ENCODE results near the gene PARD3.
"Not testable (repeated sequence)": the region's sequence is repeated elsewhere in the genome, so short reads cannot be mapped to it uniquely, and the experiment has no call there.

PARD3 gene

GRCh38 chr10:34677132-34677531 lies 138.0 kb downstream of the PARD3 start:
- DNase-seq, result no peak

DNA sequence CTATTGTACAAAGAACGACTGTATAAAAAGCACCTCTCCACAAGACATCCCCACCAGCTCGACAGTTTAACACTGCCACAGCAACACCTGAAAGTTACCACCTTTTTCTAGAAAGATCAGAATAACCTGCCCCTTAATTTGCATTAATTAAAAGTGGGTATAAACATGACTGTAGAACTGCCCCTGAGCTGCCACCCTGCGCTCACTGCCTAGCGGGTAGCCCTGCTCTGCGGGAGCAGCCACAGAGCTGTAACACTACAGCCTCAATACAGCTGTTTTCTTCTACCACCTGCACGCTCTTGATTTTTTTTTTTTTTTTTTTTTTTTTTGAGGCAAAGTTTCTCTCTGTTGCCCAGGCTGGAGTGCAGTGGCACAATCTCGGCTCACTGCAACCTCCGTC lies 140.9 kb downstream of the PARD3 start:
- DNase-seq, result no peak

GRCh38 chr10:34670081-34670480 lies 145.0 kb downstream of the PARD3 start:
- no peak for DNase-seq

- no peak for DNase-seq
Measured at GRCh38 chr10:34669079-34669478, 146.0 kb downstream of the PARD3 start.

- DNase-seq, result no peak
Measured at GRCh38 chr10:34667177-34667576, 147.9 kb downstream of the PARD3 start.

DNA sequence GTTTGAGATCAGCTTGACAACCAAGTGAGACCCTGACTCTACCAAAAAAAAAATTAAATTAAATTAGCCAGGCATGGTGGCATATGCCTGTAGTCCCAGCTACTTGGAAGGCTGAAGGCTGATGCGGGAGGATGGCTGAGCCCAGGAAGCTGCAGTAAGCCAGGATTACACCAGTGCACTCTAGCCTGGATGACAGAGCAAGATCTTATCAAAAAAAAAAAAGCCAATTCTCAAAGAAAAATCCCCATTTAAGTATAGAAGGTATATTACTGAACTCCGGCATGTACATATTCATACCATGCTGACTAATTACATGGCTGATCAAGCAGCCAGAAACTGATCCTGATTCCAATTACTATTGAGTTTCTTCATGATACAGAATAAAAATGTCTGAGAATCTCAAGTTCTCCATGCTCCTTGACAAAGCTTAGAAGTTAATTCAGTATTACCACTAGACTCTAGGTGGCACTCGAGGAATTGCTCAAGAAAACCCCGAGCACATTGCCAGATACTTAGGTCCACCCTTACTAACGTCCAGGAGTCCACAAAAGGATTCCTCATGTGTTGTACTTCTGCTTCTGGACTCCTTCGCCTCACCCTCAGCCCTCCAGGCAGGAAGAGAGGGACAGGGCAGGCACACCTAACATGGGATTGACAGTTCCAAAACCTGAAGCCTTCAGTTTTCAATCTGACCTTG lies 148.9 kb downstream of the PARD3 start:
- no peak for DNase-seq

GRCh38 chr10:34664706-34665105 lies 150.4 kb downstream of the PARD3 start:
- DNase-seq, result no peak

- no peak for DNase-seq
Measured at GRCh38 chr10:34661580-34661979, 153.5 kb downstream of the PARD3 start.

GRCh38 chr10:34658934-34659333 lies 156.2 kb downstream of the PARD3 start:
- no peak for DNase-seq

- no peak for DNase-seq
Measured at GRCh38 chr10:34656661-34657060, 158.4 kb downstream of the PARD3 start.

DNA sequence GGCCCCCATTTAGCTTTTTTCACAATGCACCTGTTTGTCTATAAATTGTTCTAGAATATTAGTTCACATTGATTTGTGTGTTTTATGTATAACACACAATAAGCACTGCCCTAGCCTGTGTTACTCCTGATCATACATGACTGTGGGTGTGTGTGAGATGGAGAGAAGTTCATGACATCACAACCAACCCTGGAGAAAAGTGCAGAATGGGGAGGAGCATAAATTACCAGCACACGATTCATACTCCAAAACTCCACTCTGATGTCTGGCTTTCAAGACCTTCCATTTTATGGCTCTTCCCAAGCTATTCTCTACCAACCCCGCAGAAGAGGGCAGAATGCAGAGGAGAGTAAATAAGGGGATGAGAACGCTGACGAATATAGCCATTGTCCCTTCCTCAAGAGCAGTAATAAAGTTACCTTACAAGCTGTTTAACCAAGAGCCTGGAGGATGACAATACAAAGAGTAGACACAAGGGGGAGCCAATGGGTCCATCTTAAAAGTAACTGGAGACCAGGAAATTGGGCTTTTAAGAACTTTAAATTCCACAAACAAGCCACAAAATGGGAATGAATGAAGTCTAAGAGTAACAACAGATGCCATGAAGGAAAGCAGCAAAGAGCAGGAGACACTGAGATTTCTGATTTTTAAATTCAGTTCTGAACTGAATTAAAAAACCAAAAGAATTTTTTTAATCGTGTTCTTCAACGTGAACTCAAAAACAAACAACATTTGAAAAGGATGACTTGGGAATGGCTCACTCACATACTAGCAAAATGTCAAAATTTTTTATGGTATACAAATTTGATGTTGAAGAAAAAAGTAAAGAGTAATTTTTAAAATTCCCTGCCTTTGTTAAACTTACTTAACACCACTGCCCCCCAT lies 159.6 kb downstream of the PARD3 start:
- DNase-seq, result peak in 1 of 2 donors; percentile 29

- DNase-seq, result no peak
Measured at GRCh38 chr10:34654211-34654610, 160.9 kb downstream of the PARD3 start.

DNA sequence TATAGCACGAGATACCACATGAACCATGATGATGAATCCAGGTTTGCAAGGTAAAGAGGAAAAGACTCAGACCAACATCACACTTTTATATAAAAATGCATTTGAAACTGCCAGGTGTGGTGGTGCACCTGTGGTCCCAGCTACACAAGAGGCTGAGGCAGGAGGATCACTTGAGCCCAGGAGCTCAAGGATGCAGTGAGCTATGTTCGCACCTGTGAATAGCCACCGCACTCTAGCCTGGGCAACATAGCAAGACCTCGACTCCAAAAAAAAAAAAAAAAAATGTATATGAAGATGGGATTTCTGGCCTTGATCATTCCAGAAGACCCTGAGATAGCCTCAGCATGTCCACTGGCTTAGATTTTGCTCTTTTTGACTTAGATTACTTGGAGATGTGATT lies 161.6 kb downstream of the PARD3 start:
- no peak for DNase-seq

DNA sequence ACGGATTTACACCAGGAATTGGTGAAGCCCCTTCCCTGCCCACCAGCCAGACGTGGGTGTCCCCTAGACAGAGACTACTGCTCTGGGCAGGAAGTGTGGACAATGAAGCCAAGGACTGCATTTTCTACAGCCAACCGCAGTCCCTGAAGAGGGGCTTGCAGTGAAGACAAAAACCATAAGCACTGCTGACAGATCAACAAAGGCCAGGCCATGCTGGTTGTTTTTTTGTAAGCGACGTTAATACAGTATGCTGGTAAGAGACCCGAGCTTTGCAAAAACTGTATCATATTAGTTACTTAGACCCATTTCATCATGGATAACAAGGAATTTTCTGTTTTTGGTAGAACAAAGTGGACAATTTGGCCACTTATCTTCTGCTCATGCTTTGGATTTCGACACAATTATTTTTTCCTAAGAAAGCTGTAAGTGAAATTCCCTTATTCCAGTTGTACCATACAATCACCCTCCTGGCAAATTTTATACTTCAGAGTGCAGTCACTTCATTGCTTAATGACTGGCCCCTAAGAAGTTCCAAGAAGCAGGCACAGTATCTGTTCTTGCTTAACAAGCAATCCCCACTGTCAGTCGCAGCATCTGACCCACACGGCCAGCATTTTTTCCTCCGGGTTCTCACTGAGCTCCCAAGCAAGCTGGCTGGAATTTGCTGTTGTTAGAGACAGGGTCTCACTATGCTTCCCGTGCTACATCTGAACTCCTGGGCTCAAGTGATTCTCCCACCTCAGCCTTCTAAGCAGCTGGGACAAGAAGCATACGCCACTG lies 163.5 kb downstream of the PARD3 start:
- DNase-seq, result no peak

DNA sequence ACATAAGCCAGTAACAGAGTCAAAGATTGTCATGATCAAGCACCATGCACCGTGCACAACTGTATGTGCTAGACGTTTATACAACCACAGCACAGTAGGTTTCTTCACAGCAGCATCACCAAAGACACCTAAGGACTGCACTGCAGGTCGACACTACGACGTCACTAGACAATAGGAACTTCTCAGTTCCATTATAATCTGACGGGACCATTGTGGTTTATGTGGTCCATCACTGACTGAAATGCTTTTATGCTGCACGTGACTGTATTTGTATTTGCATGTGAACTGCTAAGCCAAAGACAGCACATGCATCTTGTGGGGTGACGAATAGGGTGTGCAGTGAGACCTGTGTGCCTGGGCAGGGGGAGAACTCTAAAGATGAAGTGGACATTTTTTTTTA lies 164.9 kb downstream of the PARD3 start:
- DNase-seq, result no peak

DNA sequence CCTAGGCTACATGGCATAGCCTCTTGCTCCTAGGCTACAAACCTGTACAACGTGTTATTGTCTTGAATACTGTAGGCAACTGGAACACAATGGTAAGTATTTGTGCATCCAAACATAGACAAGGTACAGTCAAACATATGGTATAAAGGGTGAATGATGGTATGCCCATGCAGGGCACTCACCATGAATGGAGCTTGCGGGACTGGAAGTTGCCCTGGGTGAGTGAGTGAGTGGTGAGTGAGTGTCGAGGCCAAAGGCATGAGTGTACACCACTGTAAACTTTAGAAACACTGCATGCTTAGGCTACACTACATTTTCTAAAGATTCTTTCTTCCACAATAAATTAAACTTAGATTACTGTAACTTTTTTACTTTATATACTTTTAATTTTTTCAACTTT lies 165.7 kb downstream of the PARD3 start:
- no peak for DNase-seq

GRCh38 chr10:34648919-34649318 lies 166.2 kb downstream of the PARD3 start:
- DNase-seq, result no peak

DNA sequence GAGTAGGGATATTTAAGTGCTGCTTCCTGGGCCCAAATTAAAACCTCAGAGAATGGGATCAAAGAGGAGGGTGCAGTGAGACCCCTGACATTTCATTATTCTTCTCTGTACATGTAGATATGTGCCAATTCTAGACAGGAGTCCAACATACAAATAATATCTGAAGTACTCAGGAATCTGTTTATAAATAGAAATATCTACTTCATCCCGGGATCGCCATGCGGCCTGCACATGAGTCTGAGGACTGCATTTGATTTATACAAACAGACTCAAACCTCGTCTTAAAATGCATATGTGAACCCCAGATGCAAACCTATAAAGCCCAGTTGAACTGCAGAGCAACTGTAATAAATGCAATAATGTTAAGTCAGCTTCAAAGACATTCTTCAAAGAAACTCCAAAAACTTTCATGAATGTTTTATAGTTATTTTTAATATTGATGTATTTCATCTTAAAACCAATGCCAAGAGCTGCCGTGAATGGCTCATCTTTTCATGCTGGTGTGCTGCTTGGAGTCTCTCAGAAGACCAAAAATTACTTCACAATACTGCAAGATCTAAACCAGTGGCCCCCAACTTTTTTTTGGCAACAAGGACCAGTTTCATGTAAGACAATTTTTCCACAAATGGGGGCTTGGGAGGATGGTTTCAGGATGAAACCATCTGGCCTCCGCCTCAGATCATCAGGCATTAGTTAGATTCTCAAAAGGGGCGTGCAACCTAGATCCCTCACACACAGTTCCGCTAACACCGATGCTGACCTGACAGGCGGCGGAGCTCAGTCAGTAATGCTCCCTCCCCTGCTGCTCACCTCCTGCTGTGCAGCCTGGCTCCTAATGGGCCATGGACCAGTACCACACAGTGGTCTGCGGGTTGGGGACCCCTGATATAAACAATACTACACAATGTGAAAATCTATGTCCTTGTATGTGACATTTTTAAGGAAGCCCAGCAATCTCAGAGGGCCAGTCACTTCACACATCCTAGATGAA lies 166.9 kb downstream of the PARD3 start:
- DNase-seq, result no peak

GRCh38 chr10:34647160-34647559 lies 167.9 kb downstream of the PARD3 start:
- DNase-seq, result no peak

GRCh38 chr10:34646331-34646730 lies 168.8 kb downstream of the PARD3 start:
- no peak for DNase-seq

- DNase-seq, result not testable (repeated sequence)
Measured at GRCh38 chr10:34644815-34645214, 170.3 kb downstream of the PARD3 start.

DNA sequence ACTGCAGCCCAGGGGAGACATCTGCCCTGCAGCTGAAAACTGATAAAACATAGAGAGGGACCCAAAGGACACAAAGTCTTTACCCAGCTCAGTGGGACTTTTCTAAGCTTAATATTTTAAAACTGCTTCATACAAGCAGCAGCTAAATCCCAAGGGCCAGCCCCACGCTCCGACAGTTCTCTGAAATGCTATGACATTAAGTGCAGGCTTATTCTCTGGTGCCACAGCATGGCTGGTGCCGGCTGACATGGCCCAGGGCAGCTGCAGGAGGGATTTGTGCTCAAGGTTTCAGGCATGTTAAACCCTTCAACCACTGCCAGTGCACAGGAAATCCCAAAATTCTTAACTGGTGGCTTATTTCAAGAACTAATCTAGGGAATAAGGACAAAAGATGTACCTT lies 170.9 kb downstream of the PARD3 start:
- no peak for DNase-seq
